HEK293 (cell line): ENCODE measurements around the gene CARNS1.
"Not testable (repeated sequence)": the region's sequence is repeated elsewhere in the genome, so short reads cannot be mapped to it uniquely, and the experiment has no call there.

ENCODE experiments used
- CTCF ChIP-seq: fragments of 450-650 bp; formaldehyde crosslinking; IDR thresholded peaks from 2 replicates; pipeline ENCODE4 v1.5.1; 2016; ENCODE audit warnings: missing biosample characterization, missing genetic modification characterization
- KLF1 ChIP-seq: fragments of 450-650 bp; formaldehyde crosslinking; IDR thresholded peaks from 2 replicates; pipeline ENCODE4 v1.5.1; 2016; ENCODE audit warnings: missing biosample characterization, missing genetic modification characterization
- SCRT1 ChIP-seq: fragments of 450-650 bp; formaldehyde crosslinking; IDR thresholded peaks from 2 replicates; pipeline ENCODE4 v1.5.1; 2016; ENCODE audit warnings: missing biosample characterization, missing genetic modification characterization, borderline replicate concordance
- SP2 ChIP-seq: fragments of 450-650 bp; formaldehyde crosslinking; IDR thresholded peaks from 2 replicates; pipeline ENCODE4 v1.5.1; 2016; ENCODE audit warnings: missing biosample characterization, missing genetic modification characterization
- ZBTB17 ChIP-seq: fragments of 450-650 bp; formaldehyde crosslinking; IDR thresholded peaks from 2 replicates; pipeline ENCODE4 v1.5.1; 2016; ENCODE audit warnings: missing biosample characterization, missing genetic modification characterization
- ZEB2 ChIP-seq: fragments of 450-650 bp; formaldehyde crosslinking; IDR thresholded peaks from 2 replicates; pipeline ENCODE4 v1.5.1; 2016; ENCODE audit warnings: missing biosample characterization, missing genetic modification characterization
- ZNF24 ChIP-seq: fragments of 450-650 bp; formaldehyde crosslinking; IDR thresholded peaks from 2 replicates; pipeline ENCODE4 v1.5.1; 2016; ENCODE audit warnings: missing biosample characterization, missing genetic modification characterization
- ZNF274 ChIP-seq, 2 experiments: fragments of 200-500 bp in 1 of 2; fragments of 450-650 bp in 1 of 2; sonication (Bioruptor generic) in 1 of 2; formaldehyde crosslinking in 1 of 2; IDR thresholded peaks; 2 replicates each; pipeline versions ENCODE4 v1.5.1 to v1.6.1; 2014 to 2016; ENCODE audit warnings: borderline replicate concordance in 1 of 2, inconsistent platforms in 1 of 2, low read length in 1 of 2, missing biosample characterization in 1 of 2, missing genetic modification characterization in 1 of 2
- ZNF423 ChIP-seq: fragments of 450-650 bp; formaldehyde crosslinking; IDR thresholded peaks from 2 replicates; pipeline ENCODE4 v1.5.1; 2016; ENCODE audit warnings: missing biosample characterization, missing genetic modification characterization

DNA sequence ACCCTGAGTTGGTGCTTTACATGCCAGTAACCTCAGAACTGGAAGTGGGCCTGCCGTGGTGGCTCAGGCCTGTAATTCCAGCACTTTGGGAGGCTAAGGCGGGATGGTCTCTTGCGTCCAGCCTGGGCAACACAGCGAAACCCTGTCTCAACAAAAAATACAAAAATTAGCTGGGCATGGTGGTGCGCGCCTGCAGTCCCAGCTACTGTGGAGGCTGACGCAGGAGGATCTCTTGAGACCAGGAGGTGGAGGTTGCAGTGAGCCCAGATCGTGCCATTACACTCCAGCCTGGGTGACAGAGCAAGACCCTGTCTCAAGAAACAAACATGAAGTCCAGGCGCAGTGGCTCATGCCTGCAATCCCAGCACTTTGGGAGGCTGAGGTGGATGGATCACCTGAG is 12.4 kb upstream of the CARNS1 start:
- not testable (repeated sequence) for TF ChIP-seq ZNF423; CTCF (tag by site-specific recombination); ZEB2 (tag by site-specific recombination); SP2; ZBTB17 (tag by site-specific recombination); SCRT1 (tag by site-specific recombination); ZNF24 (tag by site-specific recombination); ZNF274 (IDR thresholded peaks at IDR 0.05; ENCODE audit: low read length); ZNF274 (tag by site-specific recombination; IDR thresholded peaks at IDR 0.05; ENCODE audit: borderline replicate concordance); KLF1 (tag by site-specific recombination)
